Endometrial microvascular endothelial cells (primary cell): ENCODE results near the gene ERFL. TPM values are rescaled to one million over a fixed set of nuclear protein-coding genes. Genes with fewer than 3 reads are reported as not detected.

Source experiments
- in situ Hi-C: cut with HindIII; loops from 2 replicates; pipeline ENCODE4 v1.10.0; 2017; ENCODE audit warnings: low sequenced_read_pairs, low pct_unique_long_range_greater_than_20kb; ENCODE audit errors: inconsistent ontology term
- total RNA-seq: library from RNA; depleted of rRNA; stranded (reverse); fragments of >200 nt; gene quantifications from one replicate; pipeline ENCODE4 v1.2.3, GENCODE V29; 2015; ENCODE audit errors: inconsistent ontology term

The ERFL gene
- total RNA-seq, 1 donor from 2014 or later: not detected

- in situ Hi-C loops: no loop called here
These were observed 24.0 kb downstream of the ERFL start for GRCh38 chr19:41904118-41904870.

- in situ Hi-C loops: no loop called here
These were observed 24.9 kb downstream of the ERFL start for GRCh38 chr19:41903193-41903953.

- in situ Hi-C loops: no loop called here
These were observed 25.7 kb downstream of the ERFL start for GRCh38 chr19:41902594-41902993.

GRCh38 chr19:41901707-41902360, 26.4 kb downstream of the ERFL start:
- in situ Hi-C loops: no loop called here

GRCh38 chr19:41898235-41898634, 30.0 kb downstream of the ERFL start:
- in situ Hi-C loops: no loop called here

- in situ Hi-C loops: no loop called here
These were observed 30.4 kb downstream of the ERFL start for GRCh38 chr19:41897820-41898219.

- in situ Hi-C loops: no loop called here
These were observed 31.1 kb downstream of the ERFL start for GRCh38 chr19:41897181-41897580.

GRCh38 chr19:41896581-41896942, 31.7 kb downstream of the ERFL start:
- in situ Hi-C loops: no loop called here

- in situ Hi-C loops: no loop called here
These were observed 32.3 kb downstream of the ERFL start for GRCh38 chr19:41895745-41896580.

GRCh38 chr19:41894350-41894749, 33.9 kb downstream of the ERFL start:
- in situ Hi-C loops: no loop called here

GRCh38 chr19:41893899-41894298, 34.4 kb downstream of the ERFL start:
- in situ Hi-C loops: no loop called here

GRCh38 chr19:41892173-41892902, 35.9 kb downstream of the ERFL start:
- in situ Hi-C loops: no loop called here

- in situ Hi-C loops: no loop called here
These were observed 37.3 kb downstream of the ERFL start for GRCh38 chr19:41890936-41891335.

- in situ Hi-C loops: no loop called here
These were observed 38.4 kb downstream of the ERFL start for GRCh38 chr19:41889896-41890295.

GRCh38 chr19:41888926-41889325, 39.3 kb downstream of the ERFL start:
- in situ Hi-C loops: no loop called here

- in situ Hi-C loops: no loop called here
These were observed 40.4 kb downstream of the ERFL start for GRCh38 chr19:41887711-41888382.

GRCh38 chr19:41886761-41887710, 41.2 kb downstream of the ERFL start:
- in situ Hi-C loops: no loop called here
